ENCODE measurements around the gene SRSF12. TPM values are rescaled to one million over a fixed set of nuclear protein-coding genes. Genes with fewer than 3 reads are reported as not detected.

SRSF12 gene
- total RNA-seq, 3 donors from 2014 or later: 0.98 to 1.8 TPM; not detected in 1

GRCh38 chr6:89111933-89112332 is 5.9 kb downstream of the SRSF12 start:
- no peaks in the 10 kb centered on the region for H3K4me1 ChIP-seq
- intact Hi-C loops (cut with DNase I; ENCODE audit: low total_unique reads): no loop called here
- no peak for DNase-seq (ENCODE audit: low spot score in 2 of 2)
- no peak overlapping the region for H3K27ac ChIP-seq
- no peaks in the 10 kb centered on the region for H3K9me3 ChIP-seq
- H3K36me3 ChIP-seq: no peaks in the 10 kb centered on the region
- H3K27me3 ChIP-seq: no peaks in the 10 kb centered on the region
- no peak overlapping the region for H3K4me3 ChIP-seq
- TF ChIP-seq POLR2A (IDR thresholded peaks at IDR 0.05) (no peak), CTCF (IDR thresholded peaks at IDR 0.05) (no peak), POLR2AphosphoS5 (IDR thresholded peaks at IDR 0.05) (no peak)

GRCh38 chr6:89110284-89110683 is 7.6 kb downstream of the SRSF12 start:
- no peak for DNase-seq (ENCODE audit: low spot score in 2 of 2)
- Histone ChIP-seq H3K9me3 (no peaks in the 10 kb centered on the region), H3K4me1 (no peaks in the 10 kb centered on the region), H3K4me3 (no peak overlapping the region), H3K36me3 (no peaks in the 10 kb centered on the region), H3K27me3 (no peaks in the 10 kb centered on the region), H3K27ac (no peak overlapping the region)
- intact Hi-C loops (cut with DNase I; ENCODE audit: low total_unique reads): no loop called here
- no peak for TF ChIP-seq CTCF (IDR thresholded peaks at IDR 0.05)

GRCh38 chr6:89100114-89100513 is 17.8 kb downstream of the SRSF12 start:
- intact Hi-C loops (cut with DNase I; ENCODE audit: low total_unique reads): no loop called here
- H3K27ac ChIP-seq: no peak overlapping the region
- no peaks in the 10 kb centered on the region for H3K9me3 ChIP-seq
- no peaks in the 10 kb centered on the region for H3K36me3 ChIP-seq
- H3K27me3 ChIP-seq: no peaks in the 10 kb centered on the region
- no peak for TF ChIP-seq CTCF (IDR thresholded peaks at IDR 0.05)
- no peak overlapping the region for H3K4me3 ChIP-seq
- no peaks in the 10 kb centered on the region for H3K4me1 ChIP-seq
- DNase-seq (ENCODE audit: low spot score in 2 of 2): no peak

- Histone ChIP-seq H3K27ac (no peak overlapping the region), H3K27me3 (no peaks in the 10 kb centered on the region), H3K4me3 (no peak overlapping the region), H3K4me1 (no peaks in the 10 kb centered on the region), H3K9me3 (no peaks in the 10 kb centered on the region), H3K36me3 (no peaks in the 10 kb centered on the region)
- no peak for DNase-seq (ENCODE audit: low spot score in 2 of 2)
- intact Hi-C loops (cut with DNase I; ENCODE audit: low total_unique reads): no loop called here
- TF ChIP-seq POLR2AphosphoS5 (IDR thresholded peaks at IDR 0.05): no peak
- TF ChIP-seq POLR2A (IDR thresholded peaks at IDR 0.05): no peak
- no peak for TF ChIP-seq CTCF (IDR thresholded peaks at IDR 0.05)
Measured at GRCh38 chr6:89098461-89098860, 19.4 kb downstream of the SRSF12 start.

- TF ChIP-seq POLR2AphosphoS5 (IDR thresholded peaks at IDR 0.05): no peak
- TF ChIP-seq POLR2A (IDR thresholded peaks at IDR 0.05): no peak
- no peak for TF ChIP-seq CTCF (IDR thresholded peaks at IDR 0.05)
- Histone ChIP-seq H3K27ac (no peak overlapping the region), H3K4me3 (no peak overlapping the region), H3K27me3 (no peaks in the 10 kb centered on the region), H3K9me3 (no peaks in the 10 kb centered on the region), H3K36me3 (no peaks in the 10 kb centered on the region), H3K4me1 (peaks cover 0 to 3% of the 10 kb centered on the region in 2 donors)
- DNase-seq (ENCODE audit: low spot score in 2 of 2): no peak
- intact Hi-C loops (cut with DNase I; ENCODE audit: low total_unique reads): loop anchor here (10.0 kb wide), 1 partner anchor 53 kb away; no protein-coding TSS in a partner anchor
Measured at GRCh38 chr6:89087881-89088280, 30.0 kb downstream of the SRSF12 start.
